WERI-Rb-1 (cell line): ENCODE data around the gene IL21R.

ENCODE experiments used
- DNase-seq: peaks from one replicate; pipeline ENCODE4 v3.0.0-alpha.2; 2020
- H3K27ac ChIP-seq: fragments of 250-450 bp; sonication (Bioruptor Pico); 2 replicates; pipeline ENCODE4 v1.5.1; 2020; ENCODE audit warnings: mild to moderate bottlenecking, moderate library complexity
- H3K27me3 ChIP-seq: fragments of 250-450 bp; sonication (Bioruptor Pico); 2 replicates; pipeline ENCODE4 v1.5.1; 2021; ENCODE audit warnings: mild to moderate bottlenecking, low read depth, moderate library complexity; ENCODE audit not compliant: insufficient read depth, severe bottlenecking
- H3K36me3 ChIP-seq: fragments of 250-450 bp; sonication (Bioruptor Pico); 2 replicates; pipeline ENCODE4 v1.5.1; 2020; ENCODE audit warnings: mild to moderate bottlenecking, moderate library complexity
- H3K4me3 ChIP-seq: 2 replicates; pipeline ENCODE4 v1.5.1; 2011; ENCODE audit warnings: low read depth, mild to moderate bottlenecking, control low read depth, low read length
- H3K9me3 ChIP-seq: fragments of 250-450 bp; sonication (Bioruptor Pico); 2 replicates; pipeline ENCODE4 v1.5.1; 2021; ENCODE audit warnings: mild to moderate bottlenecking, moderate library complexity; ENCODE audit not compliant: severe bottlenecking
- TF ChIP-seq, protein P1 (sequence below): IDR thresholded peaks from 2 replicates; pipeline ENCODE4 v1.5.1; 2011; ENCODE audit warnings: low read depth, mild to moderate bottlenecking, control low read depth, inconsistent platforms, low read length

The IL21R gene

DNA sequence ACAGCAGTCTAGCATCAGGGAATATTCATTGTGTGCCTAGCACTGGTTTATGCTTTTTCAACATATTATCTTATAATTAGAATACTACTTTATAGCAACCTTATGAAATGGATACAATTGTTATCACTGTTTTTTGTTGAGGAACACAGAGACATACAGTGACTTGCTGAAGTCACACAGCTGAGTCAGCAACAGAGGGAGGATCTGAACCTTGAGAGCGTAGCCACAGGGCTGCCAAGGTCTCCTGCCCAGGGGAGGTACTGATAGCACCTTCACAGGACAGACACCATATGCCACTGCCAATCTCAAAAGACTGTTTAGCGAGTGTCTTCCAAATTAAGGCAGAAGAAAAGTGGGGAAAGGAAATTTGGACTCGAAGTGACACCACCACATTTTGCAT lies 84.8 kb downstream of the IL21R start:
- no peak overlapping the region for H3K4me3 ChIP-seq
- H3K9me3 ChIP-seq = no peaks in the 10 kb centered on the region
- TF ChIP-seq, protein P1, sequence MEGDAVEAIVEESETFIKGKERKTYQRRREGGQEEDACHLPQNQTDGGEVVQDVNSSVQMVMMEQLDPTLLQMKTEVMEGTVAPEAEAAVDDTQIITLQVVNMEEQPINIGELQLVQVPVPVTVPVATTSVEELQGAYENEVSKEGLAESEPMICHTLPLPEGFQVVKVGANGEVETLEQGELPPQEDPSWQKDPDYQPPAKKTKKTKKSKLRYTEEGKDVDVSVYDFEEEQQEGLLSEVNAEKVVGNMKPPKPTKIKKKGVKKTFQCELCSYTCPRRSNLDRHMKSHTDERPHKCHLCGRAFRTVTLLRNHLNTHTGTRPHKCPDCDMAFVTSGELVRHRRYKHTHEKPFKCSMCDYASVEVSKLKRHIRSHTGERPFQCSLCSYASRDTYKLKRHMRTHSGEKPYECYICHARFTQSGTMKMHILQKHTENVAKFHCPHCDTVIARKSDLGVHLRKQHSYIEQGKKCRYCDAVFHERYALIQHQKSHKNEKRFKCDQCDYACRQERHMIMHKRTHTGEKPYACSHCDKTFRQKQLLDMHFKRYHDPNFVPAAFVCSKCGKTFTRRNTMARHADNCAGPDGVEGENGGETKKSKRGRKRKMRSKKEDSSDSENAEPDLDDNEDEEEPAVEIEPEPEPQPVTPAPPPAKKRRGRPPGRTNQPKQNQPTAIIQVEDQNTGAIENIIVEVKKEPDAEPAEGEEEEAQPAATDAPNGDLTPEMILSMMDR = no peak
- no peak for DNase-seq
- peaks cover 98% of the 10 kb centered on the region for H3K36me3 ChIP-seq
- H3K27me3 ChIP-seq = no peaks in the 10 kb centered on the region
- no peak overlapping the region for H3K27ac ChIP-seq

DNA sequence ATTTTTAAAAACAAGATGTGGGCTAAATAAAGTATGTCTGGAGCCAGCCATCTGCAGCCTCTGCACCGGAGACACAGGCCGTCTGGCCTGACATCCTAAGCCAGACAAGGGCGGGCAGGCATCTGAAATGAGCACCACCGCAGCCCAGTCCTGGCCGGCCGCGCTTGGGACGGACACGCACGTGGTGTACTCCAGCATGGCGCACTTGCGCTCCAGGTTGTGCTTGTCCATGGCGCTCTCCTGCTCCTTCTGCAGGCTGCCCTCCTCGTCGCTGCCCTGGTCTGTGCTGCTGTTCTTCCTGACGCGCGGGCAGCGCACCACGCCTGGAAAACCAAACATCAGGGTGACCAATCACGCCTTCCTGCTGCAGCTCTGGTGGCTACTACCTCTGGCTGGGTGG lies 87.4 kb downstream of the IL21R start:
- H3K36me3 ChIP-seq = peaks cover 98% of the 10 kb centered on the region
- TF ChIP-seq, protein P1 = no peak

DNA sequence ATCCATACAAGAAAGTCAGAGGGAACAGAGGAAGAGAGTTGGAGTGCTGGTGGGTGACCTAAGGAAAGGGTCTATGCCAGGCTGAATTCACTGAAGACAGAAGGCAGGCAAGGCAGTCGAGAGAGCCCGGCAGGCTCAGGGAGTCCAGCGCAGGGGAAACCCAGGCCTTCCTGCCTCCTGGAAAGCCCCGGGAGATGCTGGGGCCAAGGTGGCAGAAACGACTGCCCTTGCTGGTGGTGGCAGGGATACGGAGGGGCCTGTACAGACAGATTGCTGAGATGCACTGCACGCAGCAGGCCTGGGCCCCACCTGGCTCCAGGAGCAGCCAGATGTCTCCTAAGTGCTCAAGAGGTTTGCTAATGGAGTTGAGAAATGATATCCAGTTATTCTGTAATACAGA lies 87.9 kb downstream of the IL21R start:
- Histone ChIP-seq H3K36me3 (peaks cover 98% of the 10 kb centered on the region), H3K9me3 (no peaks in the 10 kb centered on the region), H3K4me3 (no peak overlapping the region), H3K27ac (no peak overlapping the region), H3K27me3 (no peaks in the 10 kb centered on the region)
- DNase-seq = no peak
- TF ChIP-seq, protein P1 = no peak

More for the DNA sequence above, 87.4 kb downstream of the IL21R start:
- Histone ChIP-seq H3K27ac (no peak overlapping the region), H3K4me3 (no peak overlapping the region), H3K27me3 (no peaks in the 10 kb centered on the region), H3K9me3 (no peaks in the 10 kb centered on the region)
- no peak for DNase-seq

DNA sequence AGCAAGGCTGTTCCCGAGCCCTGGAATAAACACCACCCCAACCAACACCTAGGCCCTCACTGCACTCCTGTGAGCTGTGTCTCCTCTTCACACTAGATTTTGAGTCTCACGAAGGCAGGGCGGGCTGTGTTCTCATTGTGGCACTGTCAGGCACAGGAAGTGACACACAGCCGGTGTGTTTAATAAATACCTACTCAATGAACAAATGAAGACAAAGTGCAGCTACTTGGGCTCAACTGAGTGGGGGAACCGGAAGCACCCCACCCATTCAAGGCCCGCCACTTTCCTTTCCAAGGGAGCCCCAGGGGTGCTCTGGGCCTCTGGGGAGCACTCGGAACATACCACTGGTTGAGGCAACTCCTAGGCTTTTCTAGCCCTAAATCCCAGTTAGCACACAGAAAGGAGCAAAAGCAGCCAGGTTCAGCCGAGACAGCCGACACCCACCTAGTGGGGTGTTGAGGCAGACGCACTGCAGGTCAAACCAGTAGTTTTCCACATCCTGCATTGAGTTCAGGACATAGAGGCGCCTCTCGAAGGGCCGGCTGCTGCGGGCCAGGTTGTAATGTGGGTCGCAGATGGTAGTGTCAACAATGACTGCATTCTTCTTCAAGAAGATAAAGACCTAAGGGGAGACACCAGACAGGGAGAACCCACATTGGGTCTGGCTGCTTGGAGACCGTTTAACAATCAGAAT lies 90.1 kb downstream of the IL21R start:
- Histone ChIP-seq H3K4me3 (no peak overlapping the region), H3K27ac (no peak overlapping the region), H3K9me3 (no peaks in the 10 kb centered on the region), H3K27me3 (no peaks in the 10 kb centered on the region), H3K36me3 (peaks cover 98% of the 10 kb centered on the region)
- DNase-seq = no peak
- TF ChIP-seq, protein P1 = no peak

DNA sequence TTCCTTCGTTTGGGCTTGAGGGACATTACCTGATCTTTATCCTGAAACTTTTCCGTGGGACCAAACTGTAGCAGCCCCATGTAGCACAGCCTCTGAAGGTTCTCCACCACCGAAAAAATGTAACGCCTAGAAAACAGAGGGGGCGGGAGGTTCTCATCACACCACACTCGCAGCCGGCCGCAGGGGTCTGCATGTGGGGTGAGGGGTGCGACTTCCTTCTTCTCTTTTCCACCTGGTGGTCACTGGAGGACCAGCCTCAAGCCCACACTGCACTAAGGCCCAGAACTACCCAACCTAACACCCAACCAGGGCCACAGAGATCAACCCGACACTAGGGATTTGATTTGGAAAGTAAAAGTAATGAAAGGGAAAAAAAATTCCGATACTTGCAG lies 90.6 kb downstream of the IL21R start:
- no peaks in the 10 kb centered on the region for H3K9me3 ChIP-seq
- no peak for DNase-seq
- H3K36me3 ChIP-seq = peaks cover 98% of the 10 kb centered on the region
- H3K4me3 ChIP-seq = no peak overlapping the region
- TF ChIP-seq, protein P1 = no peak
- no peaks in the 10 kb centered on the region for H3K27me3 ChIP-seq
- no peak overlapping the region for H3K27ac ChIP-seq

DNA sequence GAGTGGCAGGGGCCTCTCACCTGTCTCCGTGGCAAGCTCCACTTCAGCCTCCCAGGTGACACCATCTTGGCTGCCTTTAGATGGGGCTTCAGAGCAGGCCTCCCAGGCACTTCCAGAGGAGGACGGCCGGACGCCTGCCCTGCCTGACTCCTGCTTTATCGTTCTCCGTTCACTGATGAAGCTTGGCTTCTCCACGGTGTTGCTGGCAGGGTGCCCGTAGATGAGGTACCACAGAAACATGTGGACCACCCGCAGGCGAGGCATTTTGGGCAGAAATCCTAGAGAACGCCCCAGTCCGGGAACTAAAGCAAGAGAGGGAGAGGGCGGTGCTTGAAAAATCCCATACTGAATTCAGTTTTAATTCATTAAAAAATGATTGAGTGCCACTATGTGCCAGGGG lies 93.2 kb downstream of the IL21R start:
- Histone ChIP-seq H3K27me3 (no peaks in the 10 kb centered on the region), H3K9me3 (no peaks in the 10 kb centered on the region), H3K27ac (no peak overlapping the region), H3K36me3 (peaks cover 96% of the 10 kb centered on the region), H3K4me3 (no peak overlapping the region)
- no peak for DNase-seq
- TF ChIP-seq, protein P1 = no peak
